Naive B cell (primary cell): ENCODE measurements around the gene CTNND2. TPM values are rescaled to one million over a fixed set of nuclear protein-coding genes. Genes with fewer than 3 reads are reported as not detected.
A peak's percentile ranks its signal among the peaks of the same experiment; 100 is the strongest.

ENCODE experiments used
- ATAC-seq, 2 donors: fragments of 150-1000 bp; cut with Tn5 transposase; 2 replicates each; pipeline ENCODE4 v1.10.0; 2021; ENCODE audit warnings: low read depth in 2 of 2, mild to moderate bottlenecking in 2 of 2, moderate library complexity in 2 of 2
- DNase-seq: peaks from one replicate; pipeline ENCODE4 v3.0.0; 2022
- H3K27ac Mint-ChIP-seq, 6 donors: one replicate each; pipeline ENCODE4 v1.8.0; 2020 to 2022; ENCODE audit warnings: mild to moderate bottlenecking in 6 of 6, mixed read lengths in 6 of 6, moderate library complexity in 5 of 6, inconsistent platforms in 2 of 6
- H3K27me3 Mint-ChIP-seq, 3 donors: one replicate each; pipeline ENCODE4 v1.8.0; 2021 to 2022; ENCODE audit warnings: mixed read lengths in 3 of 3, mild to moderate bottlenecking in 1 of 3
- H3K36me3 Mint-ChIP-seq, 2 donors: one replicate each; pipeline ENCODE4 v1.8.0; 2020 to 2022; ENCODE audit warnings: mixed read lengths in 2 of 2, inconsistent platforms in 1 of 2, mild to moderate bottlenecking in 1 of 2
- H3K4me1 Mint-ChIP-seq, 3 donors: one replicate each; pipeline ENCODE4 v1.8.0; 2020 to 2022; ENCODE audit warnings: mixed read lengths in 3 of 3, inconsistent platforms in 1 of 3, mild to moderate bottlenecking in 1 of 3, moderate library complexity in 1 of 3
- H3K4me3 Mint-ChIP-seq, 8 donors: one replicate each; pipeline ENCODE4 v1.8.0; 2020 to 2022; ENCODE audit warnings: mild to moderate bottlenecking in 8 of 8, mixed read lengths in 8 of 8, moderate library complexity in 8 of 8, inconsistent platforms in 2 of 8
- H3K9me3 Mint-ChIP-seq, 7 donors: one replicate each; pipeline ENCODE4 v1.8.0; 2020 to 2022; ENCODE audit warnings: mixed read lengths in 7 of 7, mild to moderate bottlenecking in 5 of 7, inconsistent platforms in 2 of 7, moderate library complexity in 1 of 7
- polyA plus RNA-seq, 6 donors: library from polyadenylated mRNA; unstranded; fragments of 300-500 nt; fragmentation: Illumina TruSeq; gene quantifications; one replicate each; pipeline ENCODE4 v1.2.3, GENCODE V29; 2021; ENCODE audit warnings: low read depth in 6 of 6

The CTNND2 gene
- polyA plus RNA-seq, 6 donors from 2014 or later: not detected

DNA sequence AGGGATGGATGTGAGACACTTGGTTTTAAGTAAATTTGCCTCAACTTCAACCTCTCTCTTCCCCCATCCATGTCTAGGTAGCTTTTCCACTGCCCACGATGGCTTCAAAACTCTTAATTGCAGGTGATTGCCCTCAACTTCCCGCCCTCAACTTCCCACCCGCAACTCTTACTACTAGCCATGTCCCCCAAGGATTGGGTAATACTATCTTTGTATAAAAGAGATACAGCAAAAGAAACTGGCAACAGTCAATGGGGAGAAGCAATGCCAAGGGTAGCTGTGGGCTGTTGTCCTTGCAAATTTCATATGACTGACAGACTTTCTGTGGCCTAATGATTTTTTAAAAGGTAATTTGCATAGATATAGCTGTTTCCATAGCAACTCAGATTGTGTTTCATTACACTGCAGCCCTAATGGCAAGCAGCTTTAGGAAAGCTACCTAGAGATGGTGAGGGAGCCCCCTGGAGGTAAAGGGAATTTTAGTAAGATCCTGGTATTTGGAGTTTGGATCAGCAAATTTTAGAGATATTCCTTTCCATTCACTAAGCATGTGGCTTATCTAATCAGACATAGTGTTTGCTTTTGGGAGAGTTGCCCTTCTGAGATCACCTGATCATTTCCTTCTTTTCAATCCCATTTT lies 721.7 kb downstream of the CTNND2 start:
- Mint-ChIP-seq H3K9me3 (peaks cover 0 to 7% (median 2%) of the 10 kb centered on the region in 7 donors), H3K27ac (peak overlapping the region in 2 of 6 donors; percentile 8 to 55), H3K4me1 (no peaks in the 10 kb centered on the region), H3K4me3 (no peak overlapping the region), H3K36me3 (no peaks in the 10 kb centered on the region), H3K27me3 (peaks cover 0 to 8% (median 8%) of the 10 kb centered on the region in 3 donors)
- no peak for ATAC-seq
- DNase-seq: no peak

GRCh38 chr5:11181940-11182339 lies 722.3 kb downstream of the CTNND2 start:
- H3K4me3 Mint-ChIP-seq: no peak overlapping the region
- DNase-seq (no peak), ATAC-seq (no peak)
- H3K9me3 Mint-ChIP-seq: peaks cover 0 to 7% (median 1%) of the 10 kb centered on the region in 7 donors
- H3K36me3 Mint-ChIP-seq: no peaks in the 10 kb centered on the region
- no peaks in the 10 kb centered on the region for H3K4me1 Mint-ChIP-seq
- peaks cover 0 to 8% (median 8%) of the 10 kb centered on the region in 3 donors for H3K27me3 Mint-ChIP-seq
- no peak overlapping the region for H3K27ac Mint-ChIP-seq

GRCh38 chr5:11180890-11181289 lies 723.4 kb downstream of the CTNND2 start:
- DNase-seq: no peak
- Mint-ChIP-seq H3K27me3 (peaks cover 0 to 8% (median 8%) of the 10 kb centered on the region in 3 donors), H3K27ac (peak overlapping the region in 1 of 6 donors; percentile 23), H3K4me1 (no peaks in the 10 kb centered on the region), H3K36me3 (no peaks in the 10 kb centered on the region), H3K9me3 (peaks cover 0 to 7% (median 1%) of the 10 kb centered on the region in 7 donors), H3K4me3 (no peak overlapping the region)
- ATAC-seq: no peak

DNA sequence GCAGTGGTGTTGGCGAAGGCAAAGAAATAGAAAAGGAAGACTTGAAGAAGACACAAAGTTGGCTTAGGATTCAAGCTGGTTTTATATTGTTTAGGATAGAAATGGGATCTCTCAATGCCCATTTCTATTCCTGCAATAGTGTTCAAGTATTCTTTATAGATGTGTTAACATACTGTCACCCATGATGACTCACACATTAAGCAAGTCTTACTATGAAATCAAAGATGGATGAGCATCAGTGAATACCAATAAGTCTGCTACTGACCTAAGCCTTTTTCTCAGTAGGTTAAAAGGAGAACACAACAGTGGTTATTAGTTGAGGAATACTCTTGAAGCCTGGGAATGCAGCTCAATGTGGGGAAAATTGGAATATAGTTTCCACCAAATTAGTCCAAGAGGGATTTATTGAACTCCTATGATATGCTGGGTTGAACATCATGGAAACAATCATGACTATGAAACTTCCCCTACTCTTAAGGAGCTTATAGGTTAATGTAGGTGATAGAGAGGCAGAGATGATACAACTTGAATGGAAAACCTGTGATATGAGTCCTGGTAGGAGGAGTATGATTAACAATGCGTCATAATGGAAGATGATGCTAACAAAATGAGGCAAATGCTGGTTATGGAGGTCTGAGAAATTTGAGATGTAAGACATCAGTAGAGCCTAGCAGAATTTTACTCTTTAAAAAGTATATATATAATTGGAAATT lies 726.1 kb downstream of the CTNND2 start:
- peaks cover 0 to 8% (median 4%) of the 10 kb centered on the region in 3 donors for H3K27me3 Mint-ChIP-seq
- H3K4me3 Mint-ChIP-seq: no peak overlapping the region
- H3K27ac Mint-ChIP-seq: no peak overlapping the region
- peaks cover 0 to 7% (median 1%) of the 10 kb centered on the region in 7 donors for H3K9me3 Mint-ChIP-seq
- no peak for DNase-seq
- ATAC-seq: no peak
- H3K36me3 Mint-ChIP-seq: no peaks in the 10 kb centered on the region
- no peaks in the 10 kb centered on the region for H3K4me1 Mint-ChIP-seq

DNA sequence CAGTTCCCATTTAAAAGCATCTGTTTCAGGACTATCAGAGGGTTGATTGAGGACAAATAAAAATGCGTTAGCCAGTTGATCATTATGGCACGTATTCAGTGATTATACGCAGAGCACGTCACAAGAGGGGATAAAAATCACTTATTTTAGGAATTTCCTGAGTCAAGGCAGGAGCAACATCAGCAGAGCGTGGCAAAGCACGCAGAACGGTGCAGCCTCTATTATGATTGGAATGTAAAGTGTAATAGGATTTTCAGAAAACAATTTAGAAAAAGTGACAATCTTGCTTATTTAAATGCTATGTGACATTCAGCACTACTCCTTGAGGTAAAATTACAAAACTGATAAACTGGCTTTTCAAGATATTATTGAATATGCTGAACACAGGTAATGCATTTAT lies 729.7 kb downstream of the CTNND2 start:
- ATAC-seq (no peak), DNase-seq (no peak)
- peaks cover 0 to 4% (median 0%) of the 10 kb centered on the region in 7 donors for H3K9me3 Mint-ChIP-seq
- no peak overlapping the region for H3K4me3 Mint-ChIP-seq
- H3K4me1 Mint-ChIP-seq: peaks cover 0 to 4% (median 0%) of the 10 kb centered on the region in 3 donors
- peaks cover 0 to 8% (median 4%) of the 10 kb centered on the region in 3 donors for H3K27me3 Mint-ChIP-seq
- no peaks in the 10 kb centered on the region for H3K36me3 Mint-ChIP-seq
- no peak overlapping the region for H3K27ac Mint-ChIP-seq

- no peaks in the 10 kb centered on the region for H3K36me3 Mint-ChIP-seq
- H3K9me3 Mint-ChIP-seq: peaks cover 0 to 4% (median 0%) of the 10 kb centered on the region in 7 donors
- H3K27me3 Mint-ChIP-seq: peaks cover 0 to 4% (median 0%) of the 10 kb centered on the region in 3 donors
- ATAC-seq: no peak
- H3K27ac Mint-ChIP-seq: no peak overlapping the region
- DNase-seq: no peak
- H3K4me3 Mint-ChIP-seq: no peak overlapping the region
- peaks cover 0 to 4% (median 0%) of the 10 kb centered on the region in 3 donors for H3K4me1 Mint-ChIP-seq
These were observed 731.8 kb downstream of the CTNND2 start for GRCh38 chr5:11172484-11172883.

GRCh38 chr5:11171236-11171635 lies 733.0 kb downstream of the CTNND2 start:
- Mint-ChIP-seq H3K27ac (no peak overlapping the region), H3K27me3 (peaks cover 0 to 4% (median 0%) of the 10 kb centered on the region in 3 donors), H3K36me3 (no peaks in the 10 kb centered on the region), H3K4me1 (peaks cover 0 to 4% (median 0%) of the 10 kb centered on the region in 3 donors), H3K4me3 (no peak overlapping the region), H3K9me3 (peaks cover 0 to 4% (median 0%) of the 10 kb centered on the region in 7 donors)
- DNase-seq: no peak
- no peak for ATAC-seq

DNA sequence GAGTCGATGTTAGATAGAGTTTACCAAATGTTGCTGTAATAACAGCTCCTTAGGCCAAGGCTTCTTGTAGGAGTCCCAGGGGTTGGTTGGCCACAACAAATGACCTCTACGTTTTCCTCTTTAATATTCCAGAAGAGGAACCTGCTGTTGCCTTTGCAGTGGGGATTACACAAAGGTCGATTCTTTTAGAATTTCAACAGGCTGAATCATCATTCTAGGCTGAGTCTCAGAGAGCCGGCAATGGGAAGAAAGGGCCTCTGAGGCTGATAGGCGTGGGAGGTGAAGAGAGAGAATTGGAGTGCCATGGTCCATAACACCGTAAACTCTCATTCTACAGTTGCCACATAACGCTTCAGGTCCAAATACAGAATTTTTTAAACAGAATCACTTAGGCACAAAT lies 737.3 kb downstream of the CTNND2 start:
- peaks cover 0 to 4% (median 0%) of the 10 kb centered on the region in 7 donors for H3K9me3 Mint-ChIP-seq
- DNase-seq (no peak), ATAC-seq (no peak)
- peaks cover 0 to 4% (median 0%) of the 10 kb centered on the region in 3 donors for H3K4me1 Mint-ChIP-seq
- no peak overlapping the region for H3K4me3 Mint-ChIP-seq
- no peaks in the 10 kb centered on the region for H3K36me3 Mint-ChIP-seq
- no peak overlapping the region for H3K27ac Mint-ChIP-seq
- peaks cover 5 to 7% (median 6%) of the 10 kb centered on the region in 3 donors for H3K27me3 Mint-ChIP-seq

GRCh38 chr5:11164531-11165294 lies 739.5 kb downstream of the CTNND2 start:
- H3K9me3 Mint-ChIP-seq: no peaks in the 10 kb centered on the region
- ATAC-seq (no peak), DNase-seq (no peak)
- no peak overlapping the region for H3K27ac Mint-ChIP-seq
- no peaks in the 10 kb centered on the region for H3K36me3 Mint-ChIP-seq
- H3K4me3 Mint-ChIP-seq: no peak overlapping the region
- peaks cover 5 to 7% (median 6%) of the 10 kb centered on the region in 3 donors for H3K27me3 Mint-ChIP-seq
- no peaks in the 10 kb centered on the region for H3K4me1 Mint-ChIP-seq

DNA sequence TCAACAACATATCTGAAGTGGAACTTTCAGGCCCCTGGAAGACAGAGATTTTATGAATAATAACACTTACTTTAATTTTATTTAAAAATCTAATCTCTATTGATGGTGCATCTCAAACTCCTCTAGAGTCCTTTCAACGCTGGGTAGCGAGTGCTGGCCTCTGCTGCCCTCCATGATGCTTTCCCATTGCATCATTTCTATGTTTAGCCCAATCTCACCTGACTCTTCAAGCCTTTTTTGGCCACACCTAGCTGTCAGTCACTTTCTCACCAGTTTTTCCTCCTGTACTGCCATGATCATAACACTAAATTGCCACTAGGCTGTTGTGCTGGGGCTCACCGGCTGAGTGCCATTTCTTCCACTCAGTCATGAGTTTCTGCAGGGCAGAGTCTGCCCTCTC lies 747.1 kb downstream of the CTNND2 start:
- H3K36me3 Mint-ChIP-seq: no peaks in the 10 kb centered on the region
- no peaks in the 10 kb centered on the region for H3K9me3 Mint-ChIP-seq
- no peak overlapping the region for H3K4me3 Mint-ChIP-seq
- no peak overlapping the region for H3K27ac Mint-ChIP-seq
- H3K27me3 Mint-ChIP-seq: peaks cover 0 to 9% (median 6%) of the 10 kb centered on the region in 3 donors
- no peaks in the 10 kb centered on the region for H3K4me1 Mint-ChIP-seq
- no peak for ATAC-seq
- no peak for DNase-seq

- no peaks in the 10 kb centered on the region for H3K4me1 Mint-ChIP-seq
- peaks cover 0 to 11% (median 9%) of the 10 kb centered on the region in 3 donors for H3K27me3 Mint-ChIP-seq
- H3K36me3 Mint-ChIP-seq: no peaks in the 10 kb centered on the region
- no peaks in the 10 kb centered on the region for H3K9me3 Mint-ChIP-seq
- no peak overlapping the region for H3K4me3 Mint-ChIP-seq
- DNase-seq (no peak), ATAC-seq (no peak)
- H3K27ac Mint-ChIP-seq: no peak overlapping the region
These were observed 750.4 kb downstream of the CTNND2 start for GRCh38 chr5:11153670-11154382.

GRCh38 chr5:11152368-11152767 lies 751.9 kb downstream of the CTNND2 start:
- no peak overlapping the region for H3K4me3 Mint-ChIP-seq
- DNase-seq (no peak), ATAC-seq (no peak)
- no peaks in the 10 kb centered on the region for H3K36me3 Mint-ChIP-seq
- H3K27ac Mint-ChIP-seq: no peak overlapping the region
- H3K27me3 Mint-ChIP-seq: peaks cover 0 to 11% (median 9%) of the 10 kb centered on the region in 3 donors
- H3K9me3 Mint-ChIP-seq: no peaks in the 10 kb centered on the region
- no peaks in the 10 kb centered on the region for H3K4me1 Mint-ChIP-seq

DNA sequence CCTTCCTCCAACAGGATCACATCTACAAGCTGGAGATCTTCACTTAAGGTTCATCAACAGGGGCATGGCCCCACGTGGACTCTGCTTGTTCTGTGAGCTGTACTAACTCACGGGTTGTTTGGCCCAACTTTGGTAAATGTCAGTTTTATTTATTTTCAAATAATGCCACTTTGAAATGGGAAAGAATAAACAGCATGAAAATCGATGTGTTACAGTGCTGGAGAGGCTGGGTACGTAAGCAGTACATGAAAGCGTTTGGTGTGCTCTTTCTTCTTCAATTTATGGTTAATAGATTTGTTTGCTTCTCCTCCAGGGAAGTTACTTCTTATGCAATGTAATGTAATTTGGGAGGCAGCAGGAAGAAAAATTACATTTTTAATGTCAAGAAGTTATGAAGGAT lies 753.3 kb downstream of the CTNND2 start:
- peaks cover 0 to under 1% (median 0%) of the 10 kb centered on the region in 7 donors for H3K9me3 Mint-ChIP-seq
- H3K4me3 Mint-ChIP-seq: no peak overlapping the region
- H3K27ac Mint-ChIP-seq: no peak overlapping the region
- ATAC-seq (no peak), DNase-seq (no peak)
- no peaks in the 10 kb centered on the region for H3K4me1 Mint-ChIP-seq
- H3K27me3 Mint-ChIP-seq: peaks cover 0 to 13% (median 8%) of the 10 kb centered on the region in 3 donors
- H3K36me3 Mint-ChIP-seq: no peaks in the 10 kb centered on the region
